ENCODE measurements around the gene MAST2.

DNA sequence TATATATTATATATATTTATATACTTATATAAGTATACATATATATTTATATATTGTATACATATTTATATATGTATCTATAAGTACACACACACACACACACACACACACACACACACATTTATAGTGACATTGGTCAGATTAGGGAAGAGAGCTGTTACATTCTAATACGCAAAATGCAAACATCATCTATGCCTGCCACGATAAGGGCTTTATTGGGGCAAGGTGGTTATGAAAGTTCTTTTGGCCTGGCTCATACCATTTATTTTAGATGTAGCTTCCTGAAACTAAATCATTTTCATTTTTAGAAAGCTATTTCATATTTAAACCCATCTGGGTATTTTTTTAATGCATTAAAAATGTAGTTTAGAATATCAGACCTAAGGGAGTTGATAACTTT lies 82.8 kb downstream of the MAST2 start:
- TF ChIP-seq POLR2A (IDR thresholded peaks at IDR 0.05) (no peak), CTCF (IDR thresholded peaks at IDR 0.05) (no peak)
